Epithelial cell of alveolus of lung (primary cell): ENCODE data around the gene KRTAP10-9. TPM values are rescaled to one million over a fixed set of nuclear protein-coding genes. Genes with fewer than 3 reads are reported as not detected.

ENCODE experiments used
- total RNA-seq: library from RNA; depleted of rRNA; stranded (reverse); fragments of >200 nt; gene quantifications from 2 replicates; pipeline ENCODE4 v1.2.1, GENCODE V29; 2015

KRTAP10-9 gene, protein sequence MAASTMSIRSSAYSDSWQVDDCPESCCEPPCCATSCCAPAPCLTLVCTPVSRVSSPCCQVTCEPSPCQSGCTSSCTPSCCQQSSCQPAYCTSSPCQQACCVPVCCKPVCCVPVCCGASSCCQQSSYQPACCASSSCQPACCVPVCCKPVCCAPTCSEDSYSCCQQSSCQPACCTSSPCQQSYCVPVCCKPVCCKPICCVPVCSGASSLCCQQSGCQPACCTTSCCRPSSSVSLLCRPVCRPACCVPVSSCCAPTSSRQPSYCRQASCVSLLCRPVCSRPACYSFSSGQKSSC
- not detected in 2 replicates for total RNA-seq

DNA sequence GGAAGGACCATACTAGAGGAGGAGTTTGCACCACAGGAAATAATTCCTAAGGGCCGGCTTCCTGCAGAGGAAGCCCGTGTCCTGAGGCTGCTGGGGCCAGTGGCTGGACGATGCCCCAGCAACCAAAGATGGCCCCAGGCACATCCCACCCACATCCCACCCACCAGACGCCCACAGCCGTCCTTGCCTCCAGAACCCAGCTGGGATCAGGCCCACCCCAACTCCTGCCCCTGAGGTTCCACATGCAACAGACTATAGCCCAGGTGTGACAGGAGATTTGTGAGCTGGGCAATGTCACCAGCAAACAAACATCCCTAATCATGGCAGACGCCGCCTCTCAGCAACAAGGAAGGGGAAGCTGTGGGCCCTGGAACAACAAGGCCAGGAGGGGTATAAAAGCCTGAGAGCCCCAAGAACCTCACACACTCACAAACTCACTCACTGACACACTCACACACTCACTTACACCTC, at the start of gene KRTAP10-9:
Gene KRTAP10-9, plus strand, starts transcription at position 421 of the 471 bp plus-strand sequence. CDS start 79 bp downstream, outside the sequence.

DNA sequence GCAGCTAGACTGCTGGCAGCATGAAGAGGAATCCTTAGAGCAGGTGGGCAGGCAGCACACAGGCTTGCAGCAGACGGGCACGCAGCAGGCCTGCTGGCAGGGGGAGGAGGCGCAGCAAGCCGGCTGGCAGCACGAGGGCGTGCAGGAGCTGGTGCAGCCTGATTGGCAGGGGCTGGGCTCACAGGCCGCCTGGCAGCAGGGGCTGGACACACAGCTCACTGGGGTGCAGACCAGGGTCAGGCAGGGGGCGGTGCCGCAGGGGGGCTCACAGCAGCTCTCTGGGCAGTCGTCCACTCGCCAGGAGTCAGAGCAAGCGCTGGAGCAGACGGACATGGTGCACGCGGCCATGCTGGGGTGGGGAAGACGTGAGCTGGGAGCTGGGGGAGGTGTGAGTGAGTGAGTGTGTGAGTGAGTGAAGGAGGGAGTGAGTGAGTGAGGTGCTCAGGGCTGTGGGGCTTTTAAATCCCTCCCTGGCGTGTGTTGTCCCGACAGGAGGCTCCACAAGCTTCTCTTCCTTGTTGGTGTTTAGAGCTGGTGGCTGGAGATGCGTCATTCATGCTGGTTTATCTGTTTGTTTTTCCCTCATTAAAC, 46.6 kb upstream of the KRTAP10-9 start, which contains the start of gene KRTAP10-5:
Gene KRTAP10-5, minus strand, starts transcription at position 374 of the 591 bp plus-strand sequence. Its CDS starts 26 bp downstream, at position 348.

DNA sequence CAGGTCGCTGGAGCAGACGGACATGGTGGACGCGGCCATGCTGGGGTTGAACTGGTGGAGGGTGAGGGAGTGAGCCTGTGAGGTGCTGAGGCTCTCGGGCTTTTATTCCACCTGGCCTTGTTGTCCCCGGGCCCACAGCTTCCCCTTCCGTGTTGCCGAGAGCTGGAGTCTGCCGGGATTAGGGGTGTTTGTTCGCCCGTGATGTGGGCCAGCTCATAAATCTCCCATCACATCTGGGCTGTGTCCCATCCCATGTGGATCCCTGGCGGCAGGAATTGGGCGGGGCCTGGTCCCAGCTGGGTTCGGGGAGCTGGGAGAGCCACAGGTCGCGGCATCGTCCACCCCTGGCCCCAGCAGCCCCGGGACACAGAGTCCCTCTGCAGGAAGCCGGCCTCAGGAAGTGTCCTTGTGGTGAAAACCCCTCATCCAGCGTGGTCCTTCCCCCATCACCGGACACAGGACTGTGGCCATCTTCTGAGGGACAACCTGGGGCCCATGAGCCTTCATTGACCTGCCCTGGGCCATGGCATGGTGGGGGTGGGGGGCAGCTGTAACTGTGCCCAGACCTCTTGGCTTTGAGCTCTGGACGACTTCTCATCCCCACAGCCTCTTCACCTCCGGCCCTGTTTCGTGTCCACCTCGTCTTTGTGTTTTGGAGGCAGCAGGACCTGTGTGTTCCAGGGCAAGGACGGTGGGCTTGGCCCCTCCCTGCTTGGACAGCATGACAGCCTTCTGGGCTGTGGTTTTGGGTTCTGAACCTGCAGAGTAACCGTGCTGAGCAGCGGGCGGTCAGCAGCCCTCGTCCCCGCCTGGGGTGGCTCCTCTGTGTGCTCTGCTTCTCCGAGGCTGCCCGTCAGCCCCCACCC, 34.2 kb upstream of the KRTAP10-9 start, which contains the start of gene KRTAP10-6:
Gene KRTAP10-6, minus strand, starts transcription at position 60 of the 866 bp plus-strand sequence. Its CDS starts 21 bp downstream, at position 39.

DNA sequence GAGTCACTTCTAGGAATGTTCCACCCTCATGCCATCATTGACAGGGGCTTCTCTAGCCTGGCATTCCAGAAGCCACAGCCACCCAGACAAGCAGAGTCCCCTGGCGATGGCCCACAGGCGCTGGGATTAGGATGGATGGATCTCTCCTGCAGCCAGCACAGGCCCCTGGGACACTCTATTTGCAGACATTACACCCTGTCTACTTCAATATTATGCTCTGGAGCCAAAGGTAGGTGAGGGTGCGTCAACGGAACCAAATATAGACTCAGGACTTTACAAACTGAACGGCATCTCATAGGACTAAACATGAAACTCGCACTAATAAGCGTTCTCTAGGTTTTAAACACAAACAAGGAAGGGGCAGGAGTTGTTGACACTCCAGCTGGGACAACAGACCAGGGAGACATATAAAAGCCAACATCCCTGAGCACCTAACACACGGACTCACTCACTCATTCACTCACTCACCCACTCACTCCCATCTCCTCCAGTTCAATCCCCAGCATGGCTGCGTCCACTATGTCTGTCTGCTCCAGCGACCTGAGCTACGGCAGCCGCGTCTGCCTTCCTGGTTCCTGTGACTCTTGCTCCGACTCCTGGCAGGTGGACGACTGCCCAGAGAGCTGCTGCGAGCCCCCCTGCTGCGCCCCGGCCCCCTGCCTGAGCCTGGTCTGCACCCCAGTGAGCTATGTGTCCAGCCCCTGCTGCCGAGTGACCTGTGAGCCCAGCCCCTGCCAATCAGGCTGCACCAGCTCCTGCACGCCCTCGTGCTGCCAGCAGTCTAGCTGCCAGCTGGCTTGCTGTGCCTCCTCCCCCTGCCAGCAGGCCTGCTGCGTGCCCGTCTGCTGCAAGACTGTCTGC, 26.5 kb upstream of the KRTAP10-9 start, which contains the start of gene KRTAP10-7:
Gene KRTAP10-7, plus strand, starts transcription at position 480 of the 861 bp plus-strand sequence. Its CDS starts 25 bp downstream, at position 505.

DNA sequence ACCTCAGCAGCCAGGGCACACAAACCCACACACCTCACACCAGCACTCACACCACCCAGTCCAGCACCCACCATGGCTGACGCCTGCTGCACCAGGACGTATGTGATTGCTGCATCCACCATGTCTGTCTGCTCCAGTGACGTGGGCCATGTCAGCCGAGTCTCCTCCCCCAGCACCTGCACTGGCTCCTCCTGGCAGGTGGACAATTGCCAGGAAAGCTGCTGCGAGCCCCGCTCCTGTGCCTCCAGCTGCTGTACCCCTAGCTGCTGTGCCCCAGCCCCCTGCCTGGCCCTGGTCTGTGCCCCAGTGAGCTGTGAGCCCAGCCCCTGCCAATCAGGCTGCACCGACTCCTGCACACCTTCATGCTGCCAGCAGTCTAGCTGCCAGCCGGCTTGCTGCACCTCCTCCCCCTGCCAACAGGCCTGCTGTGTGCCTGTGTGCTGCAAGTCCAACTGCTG, 14.8 kb upstream of the KRTAP10-9 start, which contains the start of gene KRTAP10-8:
Gene KRTAP10-8, plus strand, starts transcription at position 51 of the 458 bp plus-strand sequence. Its CDS starts 22 bp downstream, at position 73.

DNA sequence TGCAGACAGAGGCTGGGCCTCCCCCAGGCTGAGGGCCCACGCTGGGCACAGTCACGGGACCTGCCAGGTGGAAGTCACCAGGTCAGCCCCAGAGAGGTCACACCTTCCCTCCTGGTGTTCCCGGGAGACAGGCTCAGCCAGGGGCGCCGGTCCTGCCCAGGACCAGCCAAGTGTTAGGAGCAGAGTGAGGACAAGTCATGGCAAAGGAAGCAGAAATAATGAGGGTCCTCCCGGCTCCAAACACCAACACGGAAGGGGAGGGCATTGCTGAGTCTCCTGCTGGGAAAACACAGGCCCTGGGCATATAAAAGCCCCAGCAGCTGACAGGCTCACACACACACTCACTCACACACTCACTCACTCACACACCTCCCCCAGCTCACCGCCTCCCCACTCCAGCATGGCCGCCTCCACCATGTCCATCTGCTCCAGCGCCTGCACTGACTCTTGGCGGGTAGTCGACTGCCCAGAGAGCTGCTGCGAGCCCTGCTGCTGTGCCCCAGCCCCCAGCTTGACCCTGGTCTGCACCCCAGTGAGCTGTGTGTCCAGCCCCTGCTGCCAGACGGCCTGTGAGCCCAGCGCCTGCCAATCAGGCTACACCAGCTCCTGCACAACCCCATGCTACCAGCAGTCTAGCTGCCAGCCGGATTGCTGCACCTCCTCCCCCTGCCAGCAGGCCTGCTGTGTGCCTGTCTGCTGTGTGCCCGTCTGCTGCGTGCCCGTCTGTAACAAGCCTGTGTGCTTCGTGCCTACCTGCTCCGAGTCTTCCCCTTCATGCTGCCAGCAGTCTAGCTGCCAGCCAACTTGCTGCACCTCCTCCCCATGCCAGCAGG, 10.3 kb downstream of the KRTAP10-9 start, which contains the start of gene KRTAP10-10:
Gene KRTAP10-10, plus strand, starts transcription at position 339 of the 833 bp plus-strand sequence. Its CDS starts 62 bp downstream, at position 401.

DNA sequence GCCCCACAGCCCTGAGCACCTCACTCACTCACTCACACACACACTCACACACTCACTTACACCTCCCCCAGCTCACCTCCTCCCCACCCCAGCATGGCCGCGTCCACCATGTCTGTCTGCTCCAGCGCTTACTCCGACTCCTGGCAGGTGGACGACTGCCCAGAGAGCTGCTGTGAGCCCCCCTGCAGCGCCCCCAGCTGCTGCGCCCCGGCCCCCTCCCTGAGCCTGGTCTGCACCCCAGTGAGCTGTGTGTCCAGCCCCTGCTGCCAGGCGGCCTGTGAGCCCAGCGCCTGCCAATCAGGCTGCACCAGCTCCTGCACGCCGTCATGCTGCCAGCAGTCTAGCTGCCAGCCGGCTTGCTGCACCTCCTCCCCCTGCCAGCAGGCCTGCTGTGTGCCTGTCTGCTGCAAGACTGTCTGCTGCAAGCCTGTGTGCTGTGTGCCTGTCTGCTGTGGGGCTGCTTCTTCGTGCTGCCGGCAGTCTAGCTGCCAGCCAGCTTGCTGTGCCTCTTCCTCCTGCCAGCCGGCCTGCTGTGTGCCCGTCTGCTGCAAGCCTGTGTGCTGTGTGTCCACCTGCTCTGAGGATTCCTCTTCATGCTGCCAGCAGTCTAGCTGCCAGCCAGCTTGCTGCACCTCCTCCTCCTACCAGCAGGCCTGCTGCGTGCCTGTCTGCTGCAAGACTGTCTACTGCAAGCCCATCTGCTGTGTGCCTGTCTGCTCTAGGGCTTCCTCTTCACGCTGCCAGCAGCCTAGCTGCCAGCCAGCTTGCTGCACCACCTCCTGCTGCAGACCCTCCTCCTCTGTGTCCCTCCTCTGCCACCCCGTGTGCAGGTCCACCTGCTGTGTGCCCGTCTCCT, 19.7 kb downstream of the KRTAP10-9 start, which contains the start of gene KRTAP10-11:
Gene KRTAP10-11, plus strand, starts transcription at position 49 of the 856 bp plus-strand sequence. Its CDS starts 45 bp downstream, at position 94.

DNA sequence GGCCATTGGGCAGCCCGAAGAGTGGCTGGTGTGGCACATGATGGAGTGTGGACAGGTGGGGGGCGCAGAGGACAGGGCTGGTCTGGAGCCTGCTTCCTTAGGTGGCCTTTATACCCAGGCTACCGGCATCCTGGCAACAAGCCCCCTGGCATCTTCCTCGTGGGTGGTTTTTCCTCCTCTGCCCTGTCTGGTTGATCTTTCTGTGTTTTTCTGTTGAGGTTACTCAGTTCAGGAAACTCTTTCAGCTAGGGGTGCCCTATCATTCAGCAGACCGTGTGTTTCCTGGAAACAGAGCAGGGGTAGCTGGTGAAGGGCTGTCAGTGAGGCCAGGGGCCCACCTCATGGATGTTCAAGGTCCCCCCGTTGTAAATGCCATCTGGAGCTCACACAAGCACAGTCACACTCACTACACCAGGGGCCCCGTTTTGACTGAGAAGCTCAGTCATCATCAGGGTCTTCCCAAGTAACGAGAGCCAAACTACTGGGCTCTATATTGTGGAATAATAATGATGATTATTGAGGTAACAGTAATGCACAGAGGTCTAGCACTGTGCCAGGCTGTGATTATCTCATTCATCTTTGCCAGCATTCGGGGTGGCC, 27.8 kb downstream of the KRTAP10-9 start, which contains the start of gene KRTAP12-4:
Gene KRTAP12-4, minus strand, starts transcription at position 84 of the 600 bp plus-strand sequence. Its CDS starts 45 bp downstream, at position 39.

DNA sequence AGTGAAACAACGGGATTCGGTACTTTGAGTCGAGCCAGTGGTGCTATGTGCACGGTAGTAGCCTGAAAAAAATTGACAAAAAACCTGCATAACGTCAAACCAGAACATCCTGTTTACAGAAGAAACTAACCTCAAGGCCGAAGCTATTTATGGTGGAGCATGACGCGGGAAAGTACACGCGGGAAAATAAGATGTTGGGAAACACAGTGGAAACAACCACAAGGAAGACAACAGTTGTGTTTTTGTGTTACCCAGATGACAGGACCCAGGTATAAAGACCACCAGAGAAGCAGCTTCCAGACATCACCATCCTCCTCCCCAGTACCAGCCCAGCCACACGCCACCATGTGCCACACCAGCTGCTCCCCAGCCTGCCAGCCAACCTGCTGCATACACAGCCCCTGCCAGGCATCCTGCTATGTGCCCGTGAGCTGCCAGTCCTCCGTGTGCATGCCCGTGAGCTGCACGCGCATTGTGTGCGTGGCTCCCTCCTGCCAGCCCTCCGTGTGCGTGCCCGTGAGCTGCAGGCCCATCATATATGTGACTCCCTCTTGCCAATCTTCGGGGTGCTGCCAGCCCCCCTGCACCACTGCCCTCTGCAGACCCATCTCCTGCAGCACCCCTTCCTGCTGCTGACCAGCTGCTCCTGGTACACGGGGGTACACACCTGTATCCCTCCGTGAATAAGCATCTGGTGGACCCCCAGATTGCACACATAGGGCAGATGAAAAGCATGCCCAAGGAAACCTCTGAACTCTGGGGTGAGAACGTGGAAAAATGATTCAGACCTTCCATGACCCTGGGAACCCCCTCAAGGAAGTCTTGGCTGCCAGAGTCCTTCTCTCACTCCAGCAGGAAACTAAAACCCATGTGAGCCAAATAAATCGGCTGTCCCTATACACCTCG, 31.0 kb downstream of the KRTAP10-9 start, which contains the start of gene KRTAP12-3:
Gene KRTAP12-3, plus strand, starts transcription at position 298 of the 906 bp plus-strand sequence. Its CDS starts 48 bp downstream, at position 346.

DNA sequence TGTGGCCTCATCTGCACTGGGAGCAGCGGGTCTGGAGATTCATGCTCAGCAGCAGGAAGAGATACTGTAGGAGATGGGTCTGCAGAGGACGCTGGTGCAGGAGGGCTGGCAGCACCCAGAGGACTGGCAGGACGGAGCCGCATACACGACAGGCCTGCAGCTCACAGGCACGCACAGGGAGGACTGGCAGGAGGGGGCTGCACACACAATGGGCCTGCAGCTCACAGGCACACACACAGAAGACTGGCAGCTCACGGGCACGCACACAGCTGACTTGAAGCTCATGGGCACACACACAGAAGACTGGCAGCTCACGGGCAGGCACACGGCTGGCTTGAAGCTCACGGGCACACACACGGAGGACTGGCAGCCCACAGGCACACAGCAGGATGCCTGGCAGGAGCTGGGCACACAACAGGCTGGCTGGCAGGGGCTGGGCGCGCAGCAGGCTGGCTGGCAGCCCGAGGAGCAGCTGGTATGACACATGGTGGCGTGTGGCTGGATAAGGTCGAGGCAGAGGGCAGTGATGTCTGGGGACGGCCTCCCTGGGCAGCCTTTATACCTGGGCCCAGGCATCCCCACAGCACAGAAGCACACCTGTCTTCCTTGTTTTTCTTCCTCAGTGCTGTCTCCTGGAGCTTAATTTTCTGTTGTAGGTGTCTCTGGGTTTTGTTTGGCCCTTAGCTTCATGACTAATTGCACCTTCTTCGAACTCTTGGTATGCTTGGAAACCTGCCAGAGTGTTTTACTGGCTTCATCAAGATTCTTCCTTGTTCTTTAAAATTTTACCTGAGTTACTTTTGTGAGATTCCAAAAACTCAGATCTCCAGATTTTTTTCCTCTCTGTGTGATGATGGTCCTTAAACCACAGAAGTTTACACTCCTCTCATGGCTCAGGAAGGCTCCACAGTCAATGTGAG, 39.8 kb downstream of the KRTAP10-9 start, which contains the start of gene KRTAP12-2:
Gene KRTAP12-2, minus strand, starts transcription at position 527 of the 920 bp plus-strand sequence. Its CDS starts 41 bp downstream, at position 486.

Other genes with a start within 250 kb of the KRTAP10-9 start
- 0.64 and 1.0 TPM in 2 replicates for gene LRRC3, start 171.6 kb upstream of the KRTAP10-9 start, total RNA-seq
- gene KRTAP10-1, start 86.9 kb upstream of the KRTAP10-9 start, total RNA-seq, result not detected in 2 replicates
- gene KRTAP10-2, start 75.6 kb upstream of the KRTAP10-9 start, total RNA-seq, result not detected in 2 replicates
- not detected in 2 replicates for gene KRTAP10-3, start 68.3 kb upstream of the KRTAP10-9 start, total RNA-seq
- not detected in 2 replicates for gene KRTAP10-4, start 53.4 kb upstream of the KRTAP10-9 start, total RNA-seq
- not detected in 2 replicates for gene KRTAP10-5, start 46.5 kb upstream of the KRTAP10-9 start, total RNA-seq
- gene KRTAP10-6, start 34.6 kb upstream of the KRTAP10-9 start, total RNA-seq, result not detected in 2 replicates
- not detected in 2 replicates for gene KRTAP10-7, start 26.5 kb upstream of the KRTAP10-9 start, total RNA-seq
- not detected in 2 replicates for gene KRTAP10-8, start 15.0 kb upstream of the KRTAP10-9 start, total RNA-seq
- gene KRTAP10-10, start 10.3 kb downstream of the KRTAP10-9 start, total RNA-seq, result not detected in 2 replicates
- gene KRTAP10-11, start 19.3 kb downstream of the KRTAP10-9 start, total RNA-seq, result not detected in 2 replicates
- not detected in 2 replicates for gene KRTAP12-4, start 27.6 kb downstream of the KRTAP10-9 start, total RNA-seq
- not detected in 2 replicates for gene KRTAP12-3, start 30.8 kb downstream of the KRTAP10-9 start, total RNA-seq
- not detected in 2 replicates for gene KRTAP12-2, start 39.8 kb downstream of the KRTAP10-9 start, total RNA-seq
- not detected in 2 replicates for gene KRTAP12-1, start 55.1 kb downstream of the KRTAP10-9 start, total RNA-seq
- gene KRTAP10-12, start 70.1 kb downstream of the KRTAP10-9 start, total RNA-seq, result not detected in 2 replicates
- not detected in 2 replicates for gene TSPEAR, start 84.5 kb downstream of the KRTAP10-9 start, total RNA-seq
- gene UBE2G2, start 174.7 kb downstream of the KRTAP10-9 start, total RNA-seq, result 26.0 and 36.0 TPM in 2 replicates
- gene SUMO3, start 191.0 kb downstream of the KRTAP10-9 start, total RNA-seq, result 71.9 and 80.0 TPM in 2 replicates
- 221 and 345 TPM in 2 replicates for gene PTTG1IP, start 246.6 kb downstream of the KRTAP10-9 start, total RNA-seq